Measurements from ENCODE around the gene CAVIN3. TPM values are rescaled to one million over a fixed set of nuclear protein-coding genes. Genes with fewer than 3 reads are reported as not detected.

CAVIN3 gene
- total and polyA plus RNA-seq, 4 donors: 14.3 to 107 (median 24.0) TPM

GRCh38 chr11:6315811-6316425, 4.4 kb downstream of the CAVIN3 start:
- Histone ChIP-seq H3K9me3 (ENCODE audit: control insufficient read depth, insufficient read depth, low read length) (no peaks in the 10 kb centered on the region), H3K4me1 (ENCODE audit: control insufficient read depth, insufficient read depth, low read length) (peaks cover 25% of the 10 kb centered on the region), H3K27me3 (ENCODE audit: control insufficient read depth, insufficient read depth, low read length) (peaks cover 14% of the 10 kb centered on the region), H3K27ac (ENCODE audit: low read depth, low read length) (no peak overlapping the region), H3K36me3 (ENCODE audit: control insufficient read depth, insufficient read depth, low read length) (peaks cover 3% of the 10 kb centered on the region), H3K4me3 (ENCODE audit: low read depth, low read length) (no peak overlapping the region)
- peak in 3 of 6 donors; percentile 29 to 75 (median 71) for DNase-seq (ENCODE audit: low read depth in 4 of 6, low spot score in 6 of 6)
- 10% methylated on average over 7 of the region's 10 CpGs for WGBS (ENCODE audit: insufficient coverage)

- H3K27me3 ChIP-seq (ENCODE audit: control insufficient read depth, insufficient read depth, low read length): peaks cover 3% of the 10 kb centered on the region
- H3K4me1 ChIP-seq (ENCODE audit: control insufficient read depth, insufficient read depth, low read length): peaks cover 3% of the 10 kb centered on the region
- H3K36me3 ChIP-seq (ENCODE audit: control insufficient read depth, insufficient read depth, low read length): no peaks in the 10 kb centered on the region
- H3K27ac ChIP-seq (ENCODE audit: low read depth, low read length): no peak overlapping the region
- no peak for DNase-seq (ENCODE audit: low read depth in 4 of 6, low spot score in 6 of 6)
- 100% methylated on average over 1 of the region's 3 CpGs for WGBS (ENCODE audit: insufficient coverage)
- H3K9me3 ChIP-seq (ENCODE audit: control insufficient read depth, insufficient read depth, low read length): no peaks in the 10 kb centered on the region
- H3K4me3 ChIP-seq (ENCODE audit: low read depth, low read length): no peak overlapping the region
Observed at GRCh38 chr11:6312106-6312505, 8.2 kb downstream of the CAVIN3 start.

GRCh38 chr11:6307876-6308275, 12.4 kb downstream of the CAVIN3 start:
- H3K4me1 ChIP-seq (ENCODE audit: control insufficient read depth, insufficient read depth, low read length): no peaks in the 10 kb centered on the region
- no peaks in the 10 kb centered on the region for H3K9me3 ChIP-seq (ENCODE audit: control insufficient read depth, insufficient read depth, low read length)
- H3K27ac ChIP-seq (ENCODE audit: low read depth, low read length): no peak overlapping the region
- no peak overlapping the region for H3K4me3 ChIP-seq (ENCODE audit: low read depth, low read length)
- WGBS (ENCODE audit: insufficient coverage): 78% methylated on average over 3 of the region's 8 CpGs
- no peaks in the 10 kb centered on the region for H3K36me3 ChIP-seq (ENCODE audit: control insufficient read depth, insufficient read depth, low read length)
- DNase-seq (ENCODE audit: low read depth in 4 of 6, low spot score in 6 of 6): peak in 1 of 6 donors; percentile 45
- H3K27me3 ChIP-seq (ENCODE audit: control insufficient read depth, insufficient read depth, low read length): no peaks in the 10 kb centered on the region

GRCh38 chr11:6305297-6305696, 15.0 kb downstream of the CAVIN3 start:
- 54% methylated on average over 4 of the region's 4 CpGs for WGBS (ENCODE audit: insufficient coverage)
- Histone ChIP-seq H3K36me3 (ENCODE audit: control insufficient read depth, insufficient read depth, low read length) (no peaks in the 10 kb centered on the region), H3K27ac (ENCODE audit: low read depth, low read length) (no peak overlapping the region), H3K4me1 (ENCODE audit: control insufficient read depth, insufficient read depth, low read length) (no peaks in the 10 kb centered on the region), H3K9me3 (ENCODE audit: control insufficient read depth, insufficient read depth, low read length) (no peaks in the 10 kb centered on the region), H3K4me3 (ENCODE audit: low read depth, low read length) (no peak overlapping the region), H3K27me3 (ENCODE audit: control insufficient read depth, insufficient read depth, low read length) (no peaks in the 10 kb centered on the region)
- DNase-seq (ENCODE audit: low read depth in 4 of 6, low spot score in 6 of 6): no peak

GRCh38 chr11:6303661-6304060, 16.6 kb downstream of the CAVIN3 start:
- WGBS (ENCODE audit: insufficient coverage): 37% methylated on average over 4 of the region's 6 CpGs
- H3K9me3 ChIP-seq (ENCODE audit: control insufficient read depth, insufficient read depth, low read length): no peaks in the 10 kb centered on the region
- H3K27ac ChIP-seq (ENCODE audit: low read depth, low read length): no peak overlapping the region
- H3K4me1 ChIP-seq (ENCODE audit: control insufficient read depth, insufficient read depth, low read length): no peaks in the 10 kb centered on the region
- no peaks in the 10 kb centered on the region for H3K27me3 ChIP-seq (ENCODE audit: control insufficient read depth, insufficient read depth, low read length)
- peak in 1 of 6 donors; percentile 42 for DNase-seq (ENCODE audit: low read depth in 4 of 6, low spot score in 6 of 6)
- H3K36me3 ChIP-seq (ENCODE audit: control insufficient read depth, insufficient read depth, low read length): no peaks in the 10 kb centered on the region
- H3K4me3 ChIP-seq (ENCODE audit: low read depth, low read length): no peak overlapping the region

GRCh38 chr11:6301096-6301495, 19.2 kb downstream of the CAVIN3 start:
- no peaks in the 10 kb centered on the region for H3K36me3 ChIP-seq (ENCODE audit: control insufficient read depth, insufficient read depth, low read length)
- no peak overlapping the region for H3K4me3 ChIP-seq (ENCODE audit: low read depth, low read length)
- no CpG with 5 or more reads among the region's 2 CpGs for WGBS (ENCODE audit: insufficient coverage)
- no peaks in the 10 kb centered on the region for H3K4me1 ChIP-seq (ENCODE audit: control insufficient read depth, insufficient read depth, low read length)
- H3K27me3 ChIP-seq (ENCODE audit: control insufficient read depth, insufficient read depth, low read length): no peaks in the 10 kb centered on the region
- H3K9me3 ChIP-seq (ENCODE audit: control insufficient read depth, insufficient read depth, low read length): no peaks in the 10 kb centered on the region
- H3K27ac ChIP-seq (ENCODE audit: low read depth, low read length): no peak overlapping the region
- DNase-seq (ENCODE audit: low read depth in 4 of 6, low spot score in 6 of 6): no peak

GRCh38 chr11:6300325-6300724, 20.0 kb downstream of the CAVIN3 start:
- 71% methylated on average over 1 of the region's 3 CpGs for WGBS (ENCODE audit: insufficient coverage)
- Histone ChIP-seq H3K9me3 (ENCODE audit: control insufficient read depth, insufficient read depth, low read length) (no peaks in the 10 kb centered on the region), H3K27ac (ENCODE audit: low read depth, low read length) (no peak overlapping the region), H3K36me3 (ENCODE audit: control insufficient read depth, insufficient read depth, low read length) (no peaks in the 10 kb centered on the region), H3K4me3 (ENCODE audit: low read depth, low read length) (no peak overlapping the region), H3K4me1 (ENCODE audit: control insufficient read depth, insufficient read depth, low read length) (no peaks in the 10 kb centered on the region), H3K27me3 (ENCODE audit: control insufficient read depth, insufficient read depth, low read length) (no peaks in the 10 kb centered on the region)
- DNase-seq (ENCODE audit: low read depth in 4 of 6, low spot score in 6 of 6): no peak

GRCh38 chr11:6298605-6299004, 21.7 kb downstream of the CAVIN3 start:
- no peaks in the 10 kb centered on the region for H3K36me3 ChIP-seq (ENCODE audit: control insufficient read depth, insufficient read depth, low read length)
- WGBS (ENCODE audit: insufficient coverage): 57% methylated on average over 4 of the region's 4 CpGs
- DNase-seq (ENCODE audit: low read depth in 4 of 6, low spot score in 6 of 6): no peak
- no peak overlapping the region for H3K4me3 ChIP-seq (ENCODE audit: low read depth, low read length)
- H3K4me1 ChIP-seq (ENCODE audit: control insufficient read depth, insufficient read depth, low read length): no peaks in the 10 kb centered on the region
- H3K9me3 ChIP-seq (ENCODE audit: control insufficient read depth, insufficient read depth, low read length): no peaks in the 10 kb centered on the region
- H3K27ac ChIP-seq (ENCODE audit: low read depth, low read length): no peak overlapping the region
- H3K27me3 ChIP-seq (ENCODE audit: control insufficient read depth, insufficient read depth, low read length): no peaks in the 10 kb centered on the region

- H3K27me3 ChIP-seq (ENCODE audit: control insufficient read depth, insufficient read depth, low read length): no peaks in the 10 kb centered on the region
- no peaks in the 10 kb centered on the region for H3K36me3 ChIP-seq (ENCODE audit: control insufficient read depth, insufficient read depth, low read length)
- no peaks in the 10 kb centered on the region for H3K4me1 ChIP-seq (ENCODE audit: control insufficient read depth, insufficient read depth, low read length)
- H3K9me3 ChIP-seq (ENCODE audit: control insufficient read depth, insufficient read depth, low read length): no peaks in the 10 kb centered on the region
- H3K4me3 ChIP-seq (ENCODE audit: low read depth, low read length): no peak overlapping the region
- H3K27ac ChIP-seq (ENCODE audit: low read depth, low read length): no peak overlapping the region
- peak in 1 of 6 donors; percentile 18 for DNase-seq (ENCODE audit: low read depth in 4 of 6, low spot score in 6 of 6)
- no CpG with 5 or more reads among the region's 1 CpG for WGBS (ENCODE audit: insufficient coverage)
Observed at GRCh38 chr11:6297831-6298230, 22.5 kb downstream of the CAVIN3 start.

- H3K9me3 ChIP-seq (ENCODE audit: control insufficient read depth, insufficient read depth, low read length): no peaks in the 10 kb centered on the region
- no peaks in the 10 kb centered on the region for H3K36me3 ChIP-seq (ENCODE audit: control insufficient read depth, insufficient read depth, low read length)
- DNase-seq (ENCODE audit: low read depth in 4 of 6, low spot score in 6 of 6): no peak
- WGBS (ENCODE audit: insufficient coverage): 86% methylated on average over 3 of the region's 4 CpGs
- H3K27me3 ChIP-seq (ENCODE audit: control insufficient read depth, insufficient read depth, low read length): no peaks in the 10 kb centered on the region
- no peak overlapping the region for H3K27ac ChIP-seq (ENCODE audit: low read depth, low read length)
- no peak overlapping the region for H3K4me3 ChIP-seq (ENCODE audit: low read depth, low read length)
- no peaks in the 10 kb centered on the region for H3K4me1 ChIP-seq (ENCODE audit: control insufficient read depth, insufficient read depth, low read length)
Observed at GRCh38 chr11:6285019-6285418, 35.3 kb downstream of the CAVIN3 start.
